ENCODE data around the gene QSER1. TPM values are rescaled to one million over a fixed set of nuclear protein-coding genes. Genes with fewer than 3 reads are reported as not detected.

Gene QSER1
- polyA plus RNA-seq, 3 donors from 2014 or later: 0.89 to 1.3 TPM; not detected in 1

- Mint-ChIP-seq H3K27ac (no peak overlapping the region), H3K36me3 (peaks cover 0 to 3% (median 0%) of the 10 kb centered on the region in 3 donors), H3K9me3 (peaks cover 0 to 5% (median under 1%) of the 10 kb centered on the region in 6 donors), H3K27me3 (ENCODE audit: low read depth in 3 of 3) (peaks cover 6 to 11% (median 10%) of the 10 kb centered on the region in 3 donors), H3K4me1 (peaks cover 4 to 15% of the 10 kb centered on the region in 2 donors), H3K4me3 (no peak overlapping the region)
- no peak for DNase-seq
Measured at GRCh38 chr11:33001281-33001680, 108.7 kb downstream of the QSER1 start.

GRCh38 chr11:33001751-33002542, 109.3 kb downstream of the QSER1 start:
- Mint-ChIP-seq H3K4me1 (peaks cover 4 to 15% of the 10 kb centered on the region in 2 donors), H3K9me3 (peaks cover 0 to 5% (median under 1%) of the 10 kb centered on the region in 6 donors), H3K36me3 (peaks cover 0 to 6% (median 0%) of the 10 kb centered on the region in 3 donors), H3K27ac (no peak overlapping the region), H3K4me3 (no peak overlapping the region), H3K27me3 (ENCODE audit: low read depth in 3 of 3) (peaks cover 6 to 11% (median 10%) of the 10 kb centered on the region in 3 donors)
- DNase-seq: no peak

GRCh38 chr11:33005175-33005574, 112.6 kb downstream of the QSER1 start:
- peak; percentile 4 to 20 (median 7) for DNase-seq
- H3K4me1 Mint-ChIP-seq: peaks cover 4 to 15% of the 10 kb centered on the region in 2 donors
- H3K36me3 Mint-ChIP-seq: peaks cover 0 to 6% (median 0%) of the 10 kb centered on the region in 3 donors
- H3K27ac Mint-ChIP-seq: peak overlapping the region in 3 of 6 donors; percentile 8 to 58 (median 23)
- no peaks in the 10 kb centered on the region for H3K9me3 Mint-ChIP-seq
- H3K27me3 Mint-ChIP-seq (ENCODE audit: low read depth in 3 of 3): peaks cover 2 to 7% (median 5%) of the 10 kb centered on the region in 3 donors
- H3K4me3 Mint-ChIP-seq: no peak overlapping the region

- peak overlapping the region in 2 of 6 donors; percentile 2 to 51 for H3K27ac Mint-ChIP-seq
- no peak overlapping the region for H3K4me3 Mint-ChIP-seq
- DNase-seq: no peak
- H3K9me3 Mint-ChIP-seq: no peaks in the 10 kb centered on the region
- peaks cover 0 to 6% (median 0%) of the 10 kb centered on the region in 3 donors for H3K36me3 Mint-ChIP-seq
- peaks cover 8 to 15% of the 10 kb centered on the region in 2 donors for H3K4me1 Mint-ChIP-seq
- H3K27me3 Mint-ChIP-seq (ENCODE audit: low read depth in 3 of 3): peaks cover 2 to 7% (median 5%) of the 10 kb centered on the region in 3 donors
Measured at GRCh38 chr11:33006010-33006409, 113.4 kb downstream of the QSER1 start.

- H3K27ac Mint-ChIP-seq: no peak overlapping the region
- H3K27me3 Mint-ChIP-seq (ENCODE audit: low read depth in 3 of 3): peaks cover 5 to 9% (median 6%) of the 10 kb centered on the region in 3 donors
- no peaks in the 10 kb centered on the region for H3K9me3 Mint-ChIP-seq
- H3K4me1 Mint-ChIP-seq: peaks cover 24 to 28% of the 10 kb centered on the region in 2 donors
- no peaks in the 10 kb centered on the region for H3K36me3 Mint-ChIP-seq
- H3K4me3 Mint-ChIP-seq: peak overlapping the region in 3 of 5 donors; percentile 21 to 46 (median 44)
- DNase-seq: no peak
Measured at GRCh38 chr11:33013755-33014154, 121.1 kb downstream of the QSER1 start.

GRCh38 chr11:33015621-33016551, 123.3 kb downstream of the QSER1 start, which contains the start of gene DEPDC7:
Gene DEPDC7 (plus strand): TSS chr11:33015878. CDS start chr11:33015956, 78 bp downstream.
- Mint-ChIP-seq H3K36me3 (no peaks in the 10 kb centered on the region), H3K27ac (peak within 1 kb of the TSS in 1 of 6 donors; percentile 67), H3K4me3 (peak within 1 kb of the TSS; percentile 81 to 90 (median 83)), H3K9me3 (no peaks in the 10 kb centered on the region), H3K4me1 (peaks cover 20 to 28% of the 10 kb centered on the region in 2 donors), H3K27me3 (ENCODE audit: low read depth in 3 of 3) (peaks cover 8 to 10% (median 8%) of the 10 kb centered on the region in 3 donors)
- DNase-seq: peak; percentile 74 to 78 (median 76)

GRCh38 chr11:33016654-33017053, 124.0 kb downstream of the QSER1 start:
- Mint-ChIP-seq H3K4me3 (peak overlapping the region; percentile 76 to 83 (median 78)), H3K27ac (peak overlapping the region in 1 of 6 donors; percentile 67)

GRCh38 chr11:33017478-33017877, 124.9 kb downstream of the QSER1 start:
- Mint-ChIP-seq H3K27me3 (ENCODE audit: low read depth in 3 of 3) (peaks cover 6 to 10% (median 8%) of the 10 kb centered on the region in 3 donors), H3K4me3 (peak overlapping the region in 2 of 5 donors; percentile 11 to 38), H3K27ac (no peak overlapping the region), H3K36me3 (no peaks in the 10 kb centered on the region), H3K4me1 (peaks cover 9 to 16% of the 10 kb centered on the region in 2 donors), H3K9me3 (no peaks in the 10 kb centered on the region)
- no peak for DNase-seq

More at GRCh38 chr11:33016654-33017053, 124.0 kb downstream of the QSER1 start:
- Mint-ChIP-seq H3K27me3 (ENCODE audit: low read depth in 3 of 3) (peaks cover 5 to 10% (median 8%) of the 10 kb centered on the region in 3 donors), H3K4me1 (peaks cover 14 to 22% of the 10 kb centered on the region in 2 donors), H3K9me3 (no peaks in the 10 kb centered on the region), H3K36me3 (no peaks in the 10 kb centered on the region)
- no peak for DNase-seq

- H3K27me3 Mint-ChIP-seq (ENCODE audit: low read depth in 3 of 3): peaks cover 6 to 10% (median 8%) of the 10 kb centered on the region in 3 donors
- H3K4me1 Mint-ChIP-seq: peaks cover 9 to 16% of the 10 kb centered on the region in 2 donors
- no peaks in the 10 kb centered on the region for H3K9me3 Mint-ChIP-seq
- no peaks in the 10 kb centered on the region for H3K36me3 Mint-ChIP-seq
- H3K27ac Mint-ChIP-seq: no peak overlapping the region
- H3K4me3 Mint-ChIP-seq: no peak overlapping the region
- DNase-seq: no peak
Measured at GRCh38 chr11:33017965-33018364, 125.4 kb downstream of the QSER1 start.

- H3K27ac Mint-ChIP-seq: no peak overlapping the region
- peaks cover 6 to 10% (median 8%) of the 10 kb centered on the region in 3 donors for H3K27me3 Mint-ChIP-seq (ENCODE audit: low read depth in 3 of 3)
- H3K4me1 Mint-ChIP-seq: peaks cover 9 to 16% of the 10 kb centered on the region in 2 donors
- H3K36me3 Mint-ChIP-seq: no peaks in the 10 kb centered on the region
- DNase-seq: no peak
- H3K9me3 Mint-ChIP-seq: no peaks in the 10 kb centered on the region
- H3K4me3 Mint-ChIP-seq: no peak overlapping the region
Measured at GRCh38 chr11:33018840-33019239, 126.2 kb downstream of the QSER1 start.

GRCh38 chr11:33021501-33021900, 128.9 kb downstream of the QSER1 start:
- DNase-seq: no peak
- Mint-ChIP-seq H3K27ac (no peak overlapping the region), H3K9me3 (no peaks in the 10 kb centered on the region), H3K4me1 (peaks cover 1 to 5% of the 10 kb centered on the region in 2 donors), H3K27me3 (ENCODE audit: low read depth in 3 of 3) (peaks cover 6 to 13% (median 8%) of the 10 kb centered on the region in 3 donors), H3K4me3 (no peak overlapping the region), H3K36me3 (no peaks in the 10 kb centered on the region)

GRCh38 chr11:33021937-33022336, 129.3 kb downstream of the QSER1 start:
- no peak overlapping the region for H3K4me3 Mint-ChIP-seq
- H3K27me3 Mint-ChIP-seq (ENCODE audit: low read depth in 3 of 3): peaks cover 6 to 14% (median 8%) of the 10 kb centered on the region in 3 donors
- H3K4me1 Mint-ChIP-seq: peaks cover 0 to under 1% of the 10 kb centered on the region in 2 donors

GRCh38 chr11:33025339-33025722, 132.7 kb downstream of the QSER1 start:
- DNase-seq: no peak
- Mint-ChIP-seq H3K27me3 (ENCODE audit: low read depth in 3 of 3) (peaks cover 5 to 8% (median 6%) of the 10 kb centered on the region in 3 donors), H3K4me3 (no peak overlapping the region), H3K9me3 (no peaks in the 10 kb centered on the region), H3K27ac (no peak overlapping the region), H3K36me3 (peaks cover 0 to 3% (median 0%) of the 10 kb centered on the region in 3 donors), H3K4me1 (no peaks in the 10 kb centered on the region)

More at GRCh38 chr11:33021937-33022336, 129.3 kb downstream of the QSER1 start:
- H3K27ac Mint-ChIP-seq: no peak overlapping the region
- no peaks in the 10 kb centered on the region for H3K9me3 Mint-ChIP-seq
- DNase-seq: no peak
- H3K36me3 Mint-ChIP-seq: no peaks in the 10 kb centered on the region

Measured in immature natural killer cell (primary cell).